Fibroblast of peridontal ligament (primary cell): ENCODE results near the gene NR1I2.

Source experiments
- DNase-seq: peaks from one replicate; pipeline ENCODE4 v3.0.0-alpha.2; 2010; ENCODE audit errors: extremely low read depth

Gene NR1I2

DNA sequence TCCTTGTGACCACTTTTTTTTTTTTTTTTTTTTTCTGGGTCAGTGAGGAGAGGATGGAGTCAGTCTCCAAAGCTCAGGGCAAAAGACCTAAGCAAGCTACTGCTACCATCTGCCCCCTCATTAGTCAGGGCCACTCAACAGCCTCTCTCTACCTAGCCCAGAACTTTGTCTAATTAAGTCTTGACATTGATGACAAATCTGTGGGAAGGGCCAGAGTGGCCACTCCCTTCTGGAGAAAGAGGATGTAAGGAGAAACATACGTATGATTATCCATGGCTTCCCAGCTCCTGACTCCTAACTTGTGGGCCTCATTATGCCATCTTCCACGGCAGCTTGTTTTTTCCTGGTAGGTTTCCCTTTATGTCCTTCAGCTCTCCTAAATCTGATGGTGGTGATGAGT, 37.9 kb downstream of the NR1I2 start:
- peak; percentile 11 for DNase-seq

DNA sequence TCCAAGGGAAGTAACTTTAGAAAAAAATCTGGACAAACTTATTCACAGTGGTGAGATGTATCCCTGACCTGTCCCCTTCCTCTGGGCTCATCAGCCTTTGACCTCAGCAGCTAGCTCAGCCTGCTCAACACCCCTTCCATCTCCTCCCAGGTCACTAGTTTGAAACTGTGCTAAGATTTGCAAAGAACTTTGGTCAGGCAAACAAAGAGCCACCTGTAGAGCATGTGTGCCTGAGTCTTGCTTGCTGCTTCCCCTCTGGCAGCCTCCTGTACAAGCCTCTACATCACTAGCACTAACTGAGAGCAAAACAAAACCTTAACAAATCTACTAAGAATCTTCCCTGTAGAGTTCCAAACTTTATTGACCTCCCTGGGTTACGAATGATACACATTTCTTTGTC, 43.9 kb downstream of the NR1I2 start:
- DNase-seq = no peak

DNA sequence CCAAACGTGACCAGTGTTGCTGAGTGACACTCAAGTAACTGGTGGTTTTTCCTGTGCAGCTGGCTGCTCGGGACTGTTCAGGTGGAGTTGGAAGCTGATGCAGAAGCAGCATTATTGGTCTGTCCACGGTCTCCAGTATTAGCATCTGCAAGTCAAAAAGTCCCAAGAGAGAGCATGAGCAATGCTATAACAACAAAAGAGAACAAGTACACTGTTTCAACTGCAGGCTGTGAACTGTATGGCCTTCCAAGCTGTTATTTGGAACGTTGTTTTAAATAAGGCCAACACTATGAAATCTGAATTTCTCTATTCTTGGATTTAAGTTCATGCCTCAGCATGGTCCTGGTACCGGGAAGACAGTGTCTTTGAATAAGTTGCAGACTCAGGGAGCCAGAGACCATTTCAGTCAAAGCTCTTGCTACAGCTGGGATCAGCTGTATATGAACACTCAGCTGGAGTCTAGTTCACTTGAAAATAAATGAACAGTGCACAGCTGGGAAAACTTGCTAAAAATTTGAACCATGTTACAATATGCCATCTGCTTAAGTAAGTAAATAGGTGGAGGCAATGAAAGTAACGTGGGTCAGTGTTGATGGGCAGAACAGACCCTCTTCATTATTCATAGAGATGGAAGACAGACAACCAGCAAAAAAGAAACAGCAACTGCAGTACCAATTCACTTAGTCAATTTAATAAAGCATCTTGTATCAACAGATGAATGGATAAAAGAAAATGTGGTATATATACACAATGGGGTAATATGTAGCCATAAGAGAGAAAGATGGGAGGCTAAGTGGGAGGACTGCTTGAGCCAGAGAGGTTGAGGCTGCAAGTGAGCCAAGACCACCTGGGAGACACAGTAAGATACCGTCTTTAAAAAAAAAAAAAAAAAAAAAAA, 45.1 kb downstream of the NR1I2 start:
- DNase-seq = no peak

DNA sequence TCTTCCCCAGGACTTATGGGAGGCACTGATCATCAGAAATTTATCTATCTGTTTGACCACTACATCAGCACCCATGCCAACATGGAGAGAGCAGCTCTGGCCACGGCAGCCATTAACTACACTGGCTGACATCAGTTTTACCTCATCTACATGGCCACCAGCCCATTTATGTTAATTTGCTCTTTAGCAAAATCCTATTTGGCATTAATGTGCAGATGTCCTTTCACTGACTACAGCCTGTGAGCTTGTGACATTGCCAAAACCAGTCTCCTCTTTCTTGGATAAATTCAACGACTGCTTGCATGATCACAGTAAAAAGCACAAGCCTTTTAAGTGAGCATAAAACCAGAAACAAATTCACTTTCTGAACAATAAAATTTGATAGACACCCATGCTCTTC, 47.5 kb downstream of the NR1I2 start:
- no peak for DNase-seq

DNA sequence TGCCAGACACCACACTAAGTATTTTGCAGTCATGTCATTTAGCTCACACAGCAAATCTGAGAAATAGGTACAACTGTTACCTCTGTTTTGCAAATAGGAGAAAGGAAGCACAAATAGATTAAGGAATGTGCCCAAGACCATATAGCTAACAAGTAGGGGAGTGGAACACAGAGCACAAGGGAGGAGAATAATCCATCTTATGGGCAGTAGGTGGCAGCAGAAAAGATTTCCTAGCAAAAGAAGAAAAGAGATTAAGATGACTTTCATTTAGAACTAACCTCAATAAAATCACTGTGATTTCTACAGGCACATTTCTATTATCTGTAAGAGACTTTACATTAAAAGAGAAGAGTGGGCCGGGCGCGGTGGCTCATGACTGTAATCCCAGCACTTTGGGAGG, 49.1 kb downstream of the NR1I2 start:
- no peak for DNase-seq

DNA sequence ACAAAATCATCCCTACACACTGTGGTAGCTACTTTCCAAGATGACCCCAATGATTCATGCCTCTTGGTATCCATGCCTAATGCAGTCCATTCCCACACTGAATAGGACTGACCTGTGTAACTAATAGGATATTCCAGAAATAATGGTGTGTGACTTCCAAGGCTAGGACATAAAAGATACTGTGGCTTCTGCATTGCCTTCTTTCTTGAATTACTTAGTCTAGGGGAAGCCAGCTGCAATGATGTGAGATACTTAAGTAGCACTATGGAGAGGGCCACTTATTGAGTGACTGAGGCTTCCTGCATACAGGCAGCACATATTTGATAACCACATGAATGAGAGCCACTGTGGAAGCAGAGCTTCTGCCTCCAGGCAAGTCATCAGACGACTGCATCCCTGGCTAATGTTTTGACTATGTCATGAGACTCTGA, 50.1 kb downstream of the NR1I2 start:
- no peak for DNase-seq

DNA sequence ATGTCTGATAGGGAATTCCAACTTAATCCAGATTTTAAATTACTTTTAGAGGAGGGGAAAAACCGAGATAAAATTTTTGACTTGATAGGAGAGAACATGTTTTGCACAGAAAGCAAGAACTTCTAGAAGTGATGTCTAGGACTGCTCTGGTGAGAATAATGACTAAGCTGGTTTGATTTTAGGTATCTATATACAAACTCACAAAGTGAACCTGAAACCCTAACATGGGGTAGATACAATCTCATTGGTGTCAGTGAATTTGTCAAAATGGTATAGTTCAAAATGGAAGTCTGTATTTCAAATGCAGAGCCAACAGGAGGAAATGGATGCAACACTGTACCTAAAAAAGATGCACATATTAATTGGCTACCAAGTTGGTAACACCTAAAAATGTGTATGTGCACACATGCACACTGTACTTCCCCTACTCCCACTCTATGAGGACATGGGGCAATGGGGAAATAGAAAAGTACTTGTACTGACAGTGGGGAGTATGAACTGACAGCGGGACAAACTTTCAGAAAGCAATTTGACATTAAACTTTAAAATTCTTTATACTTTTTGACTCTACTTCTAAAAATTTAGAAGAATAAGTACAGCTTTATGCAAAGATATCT, 53.0 kb downstream of the NR1I2 start:
- no peak for DNase-seq

DNA sequence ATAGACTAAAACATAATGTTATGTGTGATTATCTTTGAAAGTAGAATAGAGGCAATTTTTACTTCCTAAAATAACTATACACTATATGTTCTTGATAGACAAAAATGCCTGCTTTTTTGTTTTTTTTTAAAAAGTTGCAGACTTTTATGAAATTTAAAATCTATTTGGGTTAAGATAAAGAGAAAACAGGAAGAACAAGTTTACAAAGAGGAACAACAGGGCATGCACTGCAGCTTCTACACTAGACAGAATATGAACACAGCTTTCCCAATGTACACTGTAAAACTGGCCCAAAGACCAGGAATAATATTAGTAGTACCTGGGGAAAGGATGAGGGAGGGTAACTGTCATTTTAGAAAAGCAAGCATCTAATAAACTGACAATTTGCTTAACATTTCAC, 53.7 kb downstream of the NR1I2 start:
- no peak for DNase-seq

DNA sequence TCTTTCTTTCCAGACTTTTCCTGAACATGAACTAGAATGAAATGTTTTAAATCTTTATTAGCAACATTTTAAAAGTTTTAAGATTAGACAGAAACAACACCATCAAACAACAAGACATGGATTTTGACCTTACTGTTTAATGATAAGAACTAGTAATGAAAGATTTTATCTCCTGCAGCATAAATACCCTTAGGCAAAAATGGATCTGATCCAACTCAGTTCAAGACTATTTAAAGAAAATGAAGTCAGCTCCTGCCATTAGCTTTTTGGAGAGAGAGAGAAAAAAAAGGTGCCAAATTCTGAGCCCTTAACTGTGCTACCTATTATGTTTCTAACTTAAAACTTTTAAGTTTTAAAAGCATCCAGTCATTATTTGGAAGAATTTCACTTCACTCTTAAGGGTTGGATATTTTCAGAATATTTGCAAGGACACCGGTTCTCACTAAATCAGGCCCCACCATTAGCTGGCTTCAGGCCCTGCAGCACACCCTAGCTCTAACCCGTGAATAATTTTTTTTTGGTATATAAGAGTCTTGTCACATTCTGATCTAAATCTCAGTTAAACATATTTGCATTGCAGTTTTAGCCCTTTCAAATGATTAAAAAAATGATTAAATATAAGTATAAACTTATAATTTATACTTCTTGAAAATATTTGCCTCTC, 60.0 kb downstream of the NR1I2 start:
- DNase-seq = no peak

DNA sequence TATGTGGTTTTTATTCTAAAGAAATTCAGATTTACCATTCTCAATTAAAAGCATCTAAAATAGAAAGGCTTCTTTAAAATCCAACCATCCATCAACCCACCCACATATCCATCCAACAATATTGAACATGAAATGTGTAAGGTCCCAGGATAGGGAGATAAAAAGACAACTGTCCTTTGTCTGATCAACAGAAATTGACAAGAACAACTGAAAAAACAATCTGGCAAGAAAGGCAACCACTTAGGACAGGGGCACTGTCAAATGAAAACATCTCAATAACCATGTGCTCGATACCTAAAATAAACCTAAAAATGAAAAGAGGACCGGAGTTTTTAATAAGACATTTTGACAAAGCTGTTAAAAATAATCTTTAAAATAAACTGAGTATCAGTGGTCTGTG, 67.2 kb downstream of the NR1I2 start:
- no peak for DNase-seq

DNA sequence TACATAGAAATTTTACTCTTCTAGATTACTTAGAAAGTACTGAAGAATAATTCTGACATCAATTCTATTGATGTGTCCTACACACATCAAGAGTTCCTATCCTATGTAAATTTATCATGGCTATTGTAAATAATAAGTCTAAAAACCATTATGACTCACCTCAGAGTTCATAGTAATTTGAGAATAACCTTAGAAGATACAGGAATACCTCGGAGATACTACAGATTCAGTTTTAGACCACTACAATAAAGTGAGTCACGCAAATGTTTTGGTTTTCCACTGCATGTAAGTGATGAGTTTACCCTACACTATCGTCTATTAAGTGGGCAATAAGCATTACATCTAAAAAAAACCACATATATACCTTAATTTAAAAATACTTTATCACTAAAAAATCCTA, 74.8 kb downstream of the NR1I2 start:
- DNase-seq = no peak

DNA sequence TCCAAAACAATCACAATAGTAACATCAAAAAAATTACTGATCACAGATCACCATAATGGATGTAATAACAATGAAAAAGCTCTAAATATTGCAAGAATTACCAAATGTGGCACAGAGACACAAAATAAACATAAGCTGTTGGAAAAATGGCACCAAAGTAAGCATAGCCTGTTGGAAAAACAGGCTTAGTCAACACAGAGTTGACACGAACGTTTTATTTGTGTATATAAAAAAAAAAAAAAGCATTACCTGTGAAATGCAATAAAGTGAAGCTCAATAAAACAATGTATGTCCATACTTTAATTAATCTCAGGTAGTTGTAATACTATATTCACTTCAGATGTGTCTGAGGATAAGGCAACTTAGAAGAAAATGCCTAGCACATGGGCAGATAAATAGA, 77.1 kb downstream of the NR1I2 start:
- DNase-seq = no peak

DNA sequence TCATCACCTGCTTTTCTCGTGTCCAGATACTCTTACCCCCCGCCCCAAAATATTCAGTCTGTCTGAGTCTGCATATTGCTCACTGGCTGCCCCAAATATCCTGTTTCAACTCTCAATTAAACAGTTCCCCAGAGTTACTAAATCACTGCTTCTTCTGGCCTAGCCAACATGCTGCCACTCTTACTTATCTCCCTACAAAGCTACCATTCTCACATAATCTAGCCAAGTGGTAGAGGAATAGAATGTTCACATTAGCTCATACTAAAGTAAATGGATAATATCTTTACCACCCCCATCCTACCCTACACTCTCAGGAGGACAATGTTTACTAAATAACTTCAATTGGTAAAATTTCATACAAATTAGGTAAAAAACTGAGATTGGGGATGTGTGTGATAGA, 77.8 kb downstream of the NR1I2 start:
- no peak for DNase-seq

DNA sequence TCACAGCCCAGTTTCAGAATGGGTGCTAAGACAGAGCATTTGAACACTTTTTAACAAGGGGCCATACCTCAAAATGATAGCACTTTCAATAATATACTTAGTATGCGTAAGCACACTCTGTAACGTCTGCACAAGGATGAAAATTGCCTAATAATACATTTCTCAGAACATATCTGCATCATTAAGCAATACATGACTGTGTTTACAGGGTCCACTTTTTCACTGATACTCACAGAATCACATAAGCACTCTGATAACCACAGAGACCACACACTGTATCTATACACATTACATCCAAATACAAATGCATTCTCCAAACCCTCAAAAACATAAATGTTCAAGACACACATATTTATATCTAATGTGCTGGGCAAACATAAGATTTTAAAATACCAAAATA, 79.8 kb downstream of the NR1I2 start:
- no peak for DNase-seq

DNA sequence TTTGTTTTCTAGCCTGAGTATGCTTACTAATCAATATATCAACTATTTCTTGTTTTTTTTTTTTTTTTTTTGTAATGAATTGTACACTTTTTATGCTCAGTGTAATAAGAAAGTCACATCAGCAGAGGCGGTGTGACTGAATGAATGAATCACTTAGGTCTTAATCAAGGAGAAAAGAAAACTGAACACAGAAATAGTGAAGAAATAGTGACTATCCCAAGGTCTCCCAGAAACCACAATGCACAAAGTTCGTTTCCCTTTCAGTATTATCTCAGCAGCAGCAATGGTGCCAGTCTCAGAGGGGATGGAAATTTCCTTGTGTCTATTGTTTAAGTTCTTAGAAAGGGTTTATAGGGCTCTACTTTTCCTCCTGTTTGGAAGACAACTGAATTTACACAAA, 80.7 kb downstream of the NR1I2 start:
- DNase-seq = no peak

DNA sequence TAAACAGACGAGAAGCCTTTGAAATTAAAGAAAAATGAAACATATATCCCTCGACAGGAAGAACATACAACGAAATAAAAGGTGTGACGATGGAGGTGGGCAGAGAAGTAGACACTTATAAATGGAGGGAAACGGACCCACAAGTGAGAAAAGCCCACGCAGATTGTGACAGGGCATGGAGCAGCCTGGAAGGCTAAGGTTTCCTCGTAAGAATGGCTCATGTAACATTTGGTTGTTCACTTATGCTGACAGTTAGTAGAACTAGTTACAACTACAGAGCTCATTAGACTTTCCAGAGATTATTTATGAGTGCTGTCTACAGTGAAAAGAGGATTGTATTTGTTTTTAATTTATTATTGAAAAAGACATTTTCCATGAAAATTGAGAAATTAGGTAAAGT, 82.6 kb downstream of the NR1I2 start:
- no peak for DNase-seq
